NB4 (cell line): ENCODE measurements around the gene PLA2G4A.

Experiments used
- POLR2A ChIP-seq: IDR thresholded peaks from 2 replicates; pipeline ENCODE4 v1.6.1; 2011; ENCODE audit warnings: mild to moderate bottlenecking; ENCODE audit not compliant: insufficient read length; ENCODE audit errors: extremely low read depth
- TF ChIP-seq, protein P1 (sequence below): IDR thresholded peaks from one replicate; pipeline ENCODE4 v1.5.1; 2012; ENCODE audit warnings: low read depth, low read length
- TF ChIP-seq, protein P2 (sequence below): IDR thresholded peaks from 2 replicates; pipeline ENCODE4 v1.6.1; 2011; ENCODE audit warnings: low read depth, low read length

DNA sequence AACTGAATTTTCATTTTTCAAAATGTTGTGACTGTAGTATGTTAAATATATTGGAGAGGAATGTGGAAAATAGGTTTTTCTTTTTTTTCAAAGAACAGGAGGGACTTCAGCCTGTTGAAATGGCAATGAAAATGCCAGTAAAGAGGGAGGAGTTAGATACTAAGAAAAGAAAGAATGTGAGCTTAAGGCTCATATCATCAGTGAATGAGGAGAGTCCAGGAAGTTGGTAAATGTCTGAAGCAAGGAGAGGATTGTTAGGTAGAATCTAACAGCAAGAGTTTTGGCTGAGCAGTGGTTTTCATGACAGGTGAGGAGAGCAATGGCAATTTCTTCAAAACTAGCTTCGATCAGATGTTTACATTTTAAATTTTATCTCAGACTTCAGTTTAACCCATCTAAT is 43.0 kb downstream of the PLA2G4A start:
- TF ChIP-seq, protein P1, sequence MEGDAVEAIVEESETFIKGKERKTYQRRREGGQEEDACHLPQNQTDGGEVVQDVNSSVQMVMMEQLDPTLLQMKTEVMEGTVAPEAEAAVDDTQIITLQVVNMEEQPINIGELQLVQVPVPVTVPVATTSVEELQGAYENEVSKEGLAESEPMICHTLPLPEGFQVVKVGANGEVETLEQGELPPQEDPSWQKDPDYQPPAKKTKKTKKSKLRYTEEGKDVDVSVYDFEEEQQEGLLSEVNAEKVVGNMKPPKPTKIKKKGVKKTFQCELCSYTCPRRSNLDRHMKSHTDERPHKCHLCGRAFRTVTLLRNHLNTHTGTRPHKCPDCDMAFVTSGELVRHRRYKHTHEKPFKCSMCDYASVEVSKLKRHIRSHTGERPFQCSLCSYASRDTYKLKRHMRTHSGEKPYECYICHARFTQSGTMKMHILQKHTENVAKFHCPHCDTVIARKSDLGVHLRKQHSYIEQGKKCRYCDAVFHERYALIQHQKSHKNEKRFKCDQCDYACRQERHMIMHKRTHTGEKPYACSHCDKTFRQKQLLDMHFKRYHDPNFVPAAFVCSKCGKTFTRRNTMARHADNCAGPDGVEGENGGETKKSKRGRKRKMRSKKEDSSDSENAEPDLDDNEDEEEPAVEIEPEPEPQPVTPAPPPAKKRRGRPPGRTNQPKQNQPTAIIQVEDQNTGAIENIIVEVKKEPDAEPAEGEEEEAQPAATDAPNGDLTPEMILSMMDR, result no peak
- TF ChIP-seq, protein P2, sequence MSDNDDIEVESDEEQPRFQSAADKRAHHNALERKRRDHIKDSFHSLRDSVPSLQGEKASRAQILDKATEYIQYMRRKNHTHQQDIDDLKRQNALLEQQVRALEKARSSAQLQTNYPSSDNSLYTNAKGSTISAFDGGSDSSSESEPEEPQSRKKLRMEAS, result no peak
- no peak for TF ChIP-seq POLR2A
